ENCODE results near the gene TAB3. TPM values are rescaled to one million over a fixed set of nuclear protein-coding genes. Genes with fewer than 3 reads are reported as not detected.

Gene TAB3
- total RNA-seq, 1 donor from 2014 or later, result 26.1 TPM

GRCh38 chrX:30906726-30907125 is 17.7 kb upstream of the TAB3 start:
- H3K36me3 Mint-ChIP-seq, result no peaks in the 10 kb centered on the region
- no peak overlapping the region for H3K4me3 Mint-ChIP-seq
- H3K27me3 Mint-ChIP-seq, result no peaks in the 10 kb centered on the region
- peaks cover 22% of the 10 kb centered on the region for H3K4me1 Mint-ChIP-seq (ENCODE audit: unreplicated experiment)
- peaks cover 4% of the 10 kb centered on the region for H3K9me3 Mint-ChIP-seq
- TF ChIP-seq CTCF (conservative IDR thresholded peaks at IDR 0.05), result no peak
- H3K27ac Mint-ChIP-seq, result no peak overlapping the region
- no peak for DNase-seq (ENCODE audit: extremely low spot score, unreplicated experiment)

- no peak for TF ChIP-seq CTCF (conservative IDR thresholded peaks at IDR 0.05)
- Mint-ChIP-seq H3K9me3 (peaks cover 4% of the 10 kb centered on the region), H3K27ac (no peak overlapping the region), H3K4me3 (no peak overlapping the region), H3K27me3 (no peaks in the 10 kb centered on the region), H3K4me1 (ENCODE audit: unreplicated experiment) (peaks cover 19% of the 10 kb centered on the region), H3K36me3 (no peaks in the 10 kb centered on the region)
- DNase-seq (ENCODE audit: extremely low spot score, unreplicated experiment), result no peak
These were observed 16.3 kb upstream of the TAB3 start for GRCh38 chrX:30905321-30905720.

GRCh38 chrX:30904632-30905031 is 15.6 kb upstream of the TAB3 start:
- Mint-ChIP-seq H3K4me3 (no peak overlapping the region), H3K4me1 (ENCODE audit: unreplicated experiment) (peaks cover 16% of the 10 kb centered on the region), H3K27ac (peak overlapping the region; percentile 25), H3K27me3 (no peaks in the 10 kb centered on the region), H3K36me3 (no peaks in the 10 kb centered on the region), H3K9me3 (peaks cover 4% of the 10 kb centered on the region)
- no peak for TF ChIP-seq CTCF (conservative IDR thresholded peaks at IDR 0.05)
- no peak for DNase-seq (ENCODE audit: extremely low spot score, unreplicated experiment)

GRCh38 chrX:30904186-30904585 is 15.1 kb upstream of the TAB3 start:
- H3K4me1 Mint-ChIP-seq (ENCODE audit: unreplicated experiment), result peaks cover 12% of the 10 kb centered on the region
- no peak for DNase-seq (ENCODE audit: extremely low spot score, unreplicated experiment)
- no peaks in the 10 kb centered on the region for H3K36me3 Mint-ChIP-seq
- no peak overlapping the region for H3K4me3 Mint-ChIP-seq
- H3K27ac Mint-ChIP-seq, result peak overlapping the region; percentile 25
- no peak for TF ChIP-seq CTCF (conservative IDR thresholded peaks at IDR 0.05)
- peaks cover 1% of the 10 kb centered on the region for H3K9me3 Mint-ChIP-seq
- no peaks in the 10 kb centered on the region for H3K27me3 Mint-ChIP-seq

GRCh38 chrX:30900227-30900626 is 11.2 kb upstream of the TAB3 start:
- Mint-ChIP-seq H3K4me1 (ENCODE audit: unreplicated experiment) (peaks cover 13% of the 10 kb centered on the region), H3K36me3 (peaks cover 4% of the 10 kb centered on the region), H3K27ac (no peak overlapping the region), H3K9me3 (peaks cover 9% of the 10 kb centered on the region), H3K4me3 (no peak overlapping the region), H3K27me3 (no peaks in the 10 kb centered on the region)
- TF ChIP-seq CTCF (conservative IDR thresholded peaks at IDR 0.05), result no peak
- DNase-seq (ENCODE audit: extremely low spot score, unreplicated experiment), result no peak

- no peaks in the 10 kb centered on the region for H3K27me3 Mint-ChIP-seq
- H3K4me1 Mint-ChIP-seq (ENCODE audit: unreplicated experiment), result peaks cover 4% of the 10 kb centered on the region
- TF ChIP-seq CTCF (conservative IDR thresholded peaks at IDR 0.05), result no peak
- peaks cover 4% of the 10 kb centered on the region for H3K36me3 Mint-ChIP-seq
- no peak overlapping the region for H3K27ac Mint-ChIP-seq
- peaks cover 9% of the 10 kb centered on the region for H3K9me3 Mint-ChIP-seq
- no peak overlapping the region for H3K4me3 Mint-ChIP-seq
- no peak for DNase-seq (ENCODE audit: extremely low spot score, unreplicated experiment)
These were observed 9.8 kb upstream of the TAB3 start for GRCh38 chrX:30898886-30899285.

Data from type B pancreatic cell (in vitro differentiated cells).